IPS DF 6.9 (cell line): ENCODE data around the gene CCDC191.

Source experiments
- DNase-seq: peaks from one replicate; pipeline ENCODE4 v3.0.0-alpha.2; 2013; ENCODE audit warnings: low read depth, low spot score
- H3K27ac ChIP-seq: one replicate; pipeline ENCODE4 v1.5.1; 2013; ENCODE audit warnings: low read length, control low read depth
- H3K27me3 ChIP-seq: 2 replicates; pipeline ENCODE4 v1.6.1; 2013; ENCODE audit warnings: mild to moderate bottlenecking, low read length; ENCODE audit not compliant: control insufficient read depth, insufficient read depth
- H3K36me3 ChIP-seq: 2 replicates; pipeline ENCODE4 v1.6.1; 2013; ENCODE audit warnings: low read length; ENCODE audit not compliant: control insufficient read depth, insufficient read depth
- H3K4me1 ChIP-seq: 2 replicates; pipeline ENCODE4 v1.6.1; 2013; ENCODE audit warnings: low read length; ENCODE audit not compliant: control insufficient read depth, insufficient read depth
- H3K4me3 ChIP-seq: 2 replicates; pipeline ENCODE4 v1.5.1; 2013; ENCODE audit warnings: mild to moderate bottlenecking, low read length
- H3K9me3 ChIP-seq: 2 replicates; pipeline ENCODE4 v1.6.1; 2013; ENCODE audit warnings: low read length, inconsistent platforms; ENCODE audit not compliant: control insufficient read depth, insufficient read depth
- WGBS: extraction: QIAGEN DNeasy Blood & Tissue Kit; methylation state at CpG from one replicate; pipeline ENCODE4 v1.1.7; 2013; ENCODE audit warnings: mixed read lengths, missing lambda C conversion rate; ENCODE audit not compliant: insufficient read length, insufficient coverage; 5-methylcytosine and 5-hydroxymethylcytosine counted together

The CCDC191 gene, protein sequence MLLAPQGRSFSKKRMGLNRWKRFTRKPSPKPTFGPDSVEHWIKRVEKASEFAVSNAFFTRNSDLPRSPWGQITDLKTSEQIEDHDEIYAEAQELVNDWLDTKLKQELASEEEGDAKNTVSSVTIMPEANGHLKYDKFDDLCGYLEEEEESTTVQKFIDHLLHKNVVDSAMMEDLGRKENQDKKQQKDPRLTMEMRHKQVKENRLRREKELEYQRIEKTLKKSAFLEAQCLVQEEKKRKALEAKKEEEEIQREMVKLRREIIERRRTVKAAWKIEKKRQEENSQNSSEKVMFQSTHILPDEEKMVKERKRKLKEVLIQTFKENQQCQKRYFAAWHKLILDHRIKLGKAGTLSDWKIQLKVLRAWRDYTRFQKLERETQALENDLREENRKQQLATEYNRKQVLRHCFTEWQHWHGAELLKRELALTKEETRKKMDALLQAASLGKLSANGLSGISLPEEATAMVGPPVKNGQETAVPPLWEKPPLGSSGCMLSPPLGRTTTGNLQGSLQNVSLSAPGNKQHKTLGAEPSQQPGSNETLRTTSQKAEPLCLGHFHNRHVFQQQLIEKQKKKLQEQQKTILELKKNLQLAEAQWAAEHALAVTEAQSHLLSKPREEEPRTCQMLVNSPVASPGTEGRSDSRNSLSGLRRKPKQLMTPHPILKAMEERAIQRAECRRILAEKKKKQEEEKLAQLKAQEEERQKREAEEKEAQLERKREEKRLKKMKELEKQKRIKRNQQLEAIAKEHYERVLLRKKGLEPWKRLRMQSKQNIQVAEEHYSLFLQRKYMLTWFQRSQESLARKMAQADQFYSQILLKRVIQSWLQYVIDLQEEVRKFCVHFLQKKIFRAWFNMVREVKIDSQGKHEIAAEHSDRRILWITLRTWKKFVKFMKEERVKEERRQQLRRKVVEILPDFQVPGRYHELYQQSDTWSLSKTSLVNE

DNA sequence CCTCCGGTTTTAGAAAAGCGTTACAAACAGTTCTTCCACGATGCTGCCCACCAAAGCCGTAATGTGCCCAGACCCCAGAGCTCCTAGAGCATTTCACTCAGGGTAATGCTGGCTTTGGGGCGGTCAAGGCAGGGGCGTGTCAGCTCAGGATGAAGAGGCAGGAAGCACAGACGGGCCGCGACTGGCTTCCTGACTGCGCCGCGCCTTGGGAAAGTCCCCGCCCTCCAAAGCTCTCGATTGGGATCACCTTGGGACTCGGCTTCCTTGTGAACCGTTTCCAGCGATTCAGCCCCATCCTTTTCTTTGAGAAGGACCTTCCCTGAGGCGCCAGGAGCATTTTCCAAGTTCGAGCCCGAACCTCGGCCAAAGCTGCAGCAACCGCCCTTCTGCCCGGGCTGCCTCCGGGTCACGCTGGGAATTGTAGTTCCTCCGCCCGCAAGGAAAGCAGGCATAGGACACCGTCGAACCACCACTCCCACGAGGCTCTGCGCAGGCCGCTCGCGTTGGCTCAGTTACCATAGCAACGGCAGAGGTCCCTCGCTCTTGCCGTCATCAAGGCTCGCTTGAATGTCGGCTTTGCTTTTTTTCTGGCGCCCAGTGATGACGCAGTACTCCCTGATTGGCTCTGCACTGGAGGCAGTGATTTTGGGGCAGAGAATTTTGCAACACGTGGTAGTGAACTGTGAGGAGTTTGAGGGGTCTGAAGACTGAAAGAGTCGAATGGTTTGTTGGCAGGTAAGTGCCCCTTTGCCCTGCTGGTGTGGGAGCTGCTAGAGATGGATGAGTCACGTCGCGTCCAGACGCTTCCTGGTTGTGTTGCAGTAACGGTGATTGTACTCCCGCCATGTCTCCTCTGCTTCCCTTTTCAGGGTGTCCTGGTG lies at the start of gene CCDC191, which contains the start of gene QTRT2:
Gene CCDC191, minus strand, starts transcription at position 397 of the 881 bp plus-strand sequence. Its CDS starts 60 bp downstream, at position 337.
Gene QTRT2, plus strand, starts transcription at position 608 of the 881 bp plus-strand sequence. CDS start 8,521 bp downstream, outside the sequence.
- Histone ChIP-seq H3K27ac (no peak within 1 kb of the TSS), H3K27me3 (no peaks in the 10 kb centered on the region), H3K36me3 (no peaks in the 10 kb centered on the region), H3K4me3 (peak within 1 kb of the TSS; percentile 81; the same call in 1 of the 2 replicates), H3K4me1 (no peaks in the 10 kb centered on the region), H3K9me3 (no peaks in the 10 kb centered on the region)
- no CpG with 5 or more reads among the region's 49 CpGs for WGBS
- peak; percentile 98 for DNase-seq

DNA sequence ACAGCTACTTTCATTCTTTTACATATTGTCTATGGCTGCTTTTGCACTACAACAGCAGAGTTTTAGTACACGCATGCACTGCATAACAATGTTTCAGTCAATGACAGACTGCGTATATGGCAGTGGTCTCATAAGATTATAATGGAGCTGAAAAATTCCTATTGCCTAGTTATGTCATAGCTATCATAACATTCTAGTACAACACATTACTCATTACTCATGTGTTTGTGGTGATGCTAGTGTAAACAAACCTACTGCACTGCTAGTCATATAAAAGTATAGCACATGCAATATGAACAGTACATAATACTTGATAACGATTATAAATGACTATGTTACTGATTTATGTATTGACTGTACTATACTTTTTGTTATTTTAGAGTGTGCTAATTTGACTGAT lies 48.1 kb upstream of the CCDC191 start:
- Histone ChIP-seq H3K4me1 (no peaks in the 10 kb centered on the region; the same call in 1 of the 2 replicates), H3K27me3 (no peaks in the 10 kb centered on the region), H3K9me3 (no peaks in the 10 kb centered on the region), H3K4me3 (no peak overlapping the region), H3K27ac (no peak overlapping the region), H3K36me3 (no peaks in the 10 kb centered on the region)
- no peak for DNase-seq
- WGBS, result no CpG with 5 or more reads among the region's 3 CpGs

DNA sequence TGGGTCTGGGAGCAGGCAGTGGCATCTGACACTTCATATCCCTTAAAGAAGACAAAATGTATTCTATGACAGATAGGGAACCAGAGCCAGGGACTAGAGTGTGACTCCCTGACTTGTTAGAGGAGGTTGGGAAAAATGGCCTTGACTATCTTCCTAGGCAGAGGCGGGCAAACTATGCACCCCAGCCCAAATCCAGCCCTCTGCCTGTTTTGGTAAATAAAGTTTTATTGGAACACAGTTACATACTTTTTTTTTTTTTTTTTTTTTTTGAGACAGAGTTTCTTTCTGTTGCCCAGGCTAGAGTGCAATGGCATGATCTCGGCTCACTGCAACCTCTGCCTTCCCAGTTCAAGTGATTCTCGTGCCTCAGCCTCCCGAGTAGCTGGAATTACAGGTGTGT lies 47.5 kb upstream of the CCDC191 start:
- Histone ChIP-seq H3K27ac (no peak overlapping the region), H3K4me3 (no peak overlapping the region), H3K9me3 (no peaks in the 10 kb centered on the region), H3K36me3 (no peaks in the 10 kb centered on the region), H3K27me3 (no peaks in the 10 kb centered on the region), H3K4me1 (no peaks in the 10 kb centered on the region; the same call in 1 of the 2 replicates)
- no peak for DNase-seq
- no CpG with 5 or more reads among the region's 4 CpGs for WGBS

- H3K4me3 ChIP-seq, result no peak overlapping the region
- no peak overlapping the region for H3K27ac ChIP-seq
- H3K4me1 ChIP-seq, result no peaks in the 10 kb centered on the region; the same call in 1 of the 2 replicates
- WGBS, result no CpG with 5 or more reads among the region's 27 CpGs
- no peak for DNase-seq
- no peaks in the 10 kb centered on the region for H3K27me3 ChIP-seq
- H3K36me3 ChIP-seq, result no peaks in the 10 kb centered on the region
- H3K9me3 ChIP-seq, result no peaks in the 10 kb centered on the region
Observed at GRCh38 chr3:114103181-114103580, 46.9 kb upstream of the CCDC191 start.

- H3K27me3 ChIP-seq, result no peaks in the 10 kb centered on the region
- H3K36me3 ChIP-seq, result no peaks in the 10 kb centered on the region
- no peaks in the 10 kb centered on the region; the same call in 1 of the 2 replicates for H3K4me1 ChIP-seq
- no peak overlapping the region for H3K4me3 ChIP-seq
- no peaks in the 10 kb centered on the region for H3K9me3 ChIP-seq
- DNase-seq, result no peak
- no peak overlapping the region for H3K27ac ChIP-seq
- WGBS, result no CpG with 5 or more reads among the region's 1 CpG
Observed at GRCh38 chr3:114101101-114101500, 44.8 kb upstream of the CCDC191 start.

- Histone ChIP-seq H3K9me3 (no peaks in the 10 kb centered on the region), H3K4me3 (no peak overlapping the region), H3K4me1 (no peaks in the 10 kb centered on the region), H3K27ac (no peak overlapping the region), H3K27me3 (no peaks in the 10 kb centered on the region; the same call in 1 of the 2 replicates), H3K36me3 (no peaks in the 10 kb centered on the region)
- DNase-seq, result no peak
- no CpG with 5 or more reads among the region's 3 CpGs for WGBS
Observed at GRCh38 chr3:114095796-114096195, 39.5 kb upstream of the CCDC191 start.

DNA sequence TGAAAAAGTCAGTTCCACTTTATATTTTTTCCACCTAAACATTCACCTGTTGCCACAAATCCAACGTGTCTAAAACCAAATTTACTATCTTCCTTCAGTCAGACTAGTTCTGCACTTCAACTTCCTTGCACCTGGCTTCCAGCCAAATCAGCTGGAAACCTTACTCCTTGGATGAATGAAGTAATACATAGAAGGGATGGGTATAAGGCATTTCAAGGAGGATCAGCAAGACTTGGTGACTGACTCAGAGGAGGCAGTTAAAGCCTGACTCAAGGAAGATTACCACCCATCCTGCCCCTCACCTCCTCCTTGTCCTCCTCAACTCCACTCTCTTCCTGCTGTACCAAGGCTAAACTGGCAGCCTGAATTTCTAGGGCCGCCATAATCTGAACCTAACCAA lies 37.3 kb upstream of the CCDC191 start:
- no peaks in the 10 kb centered on the region; the same call in 1 of the 2 replicates for H3K27me3 ChIP-seq
- no peak overlapping the region for H3K4me3 ChIP-seq
- no CpG with 5 or more reads among the region's 2 CpGs for WGBS
- no peak overlapping the region for H3K27ac ChIP-seq
- no peak for DNase-seq
- H3K9me3 ChIP-seq, result no peaks in the 10 kb centered on the region
- no peaks in the 10 kb centered on the region for H3K4me1 ChIP-seq
- no peaks in the 10 kb centered on the region for H3K36me3 ChIP-seq

GRCh38 chr3:114093016-114093380 lies 36.7 kb upstream of the CCDC191 start:
- Histone ChIP-seq H3K36me3 (no peaks in the 10 kb centered on the region), H3K27ac (no peak overlapping the region), H3K4me1 (no peaks in the 10 kb centered on the region), H3K27me3 (no peaks in the 10 kb centered on the region; the same call in 1 of the 2 replicates), H3K9me3 (no peaks in the 10 kb centered on the region), H3K4me3 (no peak overlapping the region)
- WGBS, result no CpG with 5 or more reads among the region's 3 CpGs
- DNase-seq, result no peak

DNA sequence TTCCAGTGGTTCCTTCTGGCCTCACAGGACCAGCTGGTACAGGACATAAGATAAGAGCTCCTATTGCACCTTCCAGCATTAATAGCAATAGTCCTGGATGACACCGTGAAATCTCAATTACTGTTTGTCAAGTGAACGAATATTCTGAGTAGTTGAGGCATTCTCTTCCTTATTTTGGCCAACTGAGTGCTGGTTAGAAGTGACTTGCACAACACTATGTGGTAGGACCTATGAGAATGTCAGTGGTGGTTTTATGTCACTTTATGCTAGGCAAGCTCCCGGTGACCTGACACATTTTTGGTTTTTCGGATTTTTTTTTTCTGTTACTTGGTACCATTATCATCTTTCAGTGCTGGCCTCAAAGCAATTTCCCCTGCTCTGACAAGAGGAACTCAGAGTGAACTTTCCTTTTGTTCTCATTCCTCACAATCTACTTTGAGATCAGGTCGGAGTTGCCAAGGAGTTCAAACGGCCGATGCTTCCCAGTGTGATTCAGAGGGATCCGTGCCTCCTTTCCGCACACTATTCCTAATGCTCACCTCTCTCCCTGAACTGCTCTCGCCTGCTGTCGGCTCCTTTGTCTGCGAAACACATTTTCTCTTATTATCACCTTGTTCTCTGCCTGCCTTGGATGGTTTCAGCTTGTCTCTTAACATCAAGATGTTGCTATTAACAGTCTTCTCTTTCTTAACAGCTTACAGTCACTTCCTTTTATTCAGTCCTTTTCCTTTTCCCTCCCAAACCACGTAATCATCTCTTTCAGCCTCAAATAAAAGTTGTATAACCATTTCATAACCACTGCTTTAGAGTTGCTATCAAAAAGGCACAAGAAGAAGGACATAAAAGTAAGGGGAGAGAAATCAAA lies 36.1 kb upstream of the CCDC191 start:
- no peak for DNase-seq
- Histone ChIP-seq H3K36me3 (no peaks in the 10 kb centered on the region), H3K9me3 (no peaks in the 10 kb centered on the region), H3K27me3 (no peaks in the 10 kb centered on the region; the same call in 1 of the 2 replicates), H3K4me3 (no peak overlapping the region), H3K4me1 (no peaks in the 10 kb centered on the region), H3K27ac (no peak overlapping the region)
- WGBS, result 100% methylated on average over 1 of the region's 13 CpGs
